ENCODE results near the gene GP9. TPM values are rescaled to one million over a fixed set of nuclear protein-coding genes. Genes with fewer than 3 reads are reported as not detected.
A peak's percentile ranks its signal among the peaks of the same experiment; 100 is the strongest.

GP9 gene
- polyA plus RNA-seq (ENCODE audit: insufficient read length) = 0.42 TPM

GRCh38 chr3:129060276-129061022 is at the start of gene GP9:
Gene GP9, plus strand, starts transcription at chr3:129060779. Its CDS starts 961 bp downstream, at chr3:129061740.
- DNase-seq (ENCODE audit: low read depth) = no peak

- no peak for DNase-seq (ENCODE audit: low read depth)
Measured at GRCh38 chr3:129013491-129013891, 47.1 kb upstream of the GP9 start.

GRCh38 chr3:129014148-129014547 is 46.4 kb upstream of the GP9 start:
- no peak for DNase-seq (ENCODE audit: low read depth)

GRCh38 chr3:129014793-129015345 is 45.7 kb upstream of the GP9 start:
- DNase-seq (ENCODE audit: low read depth) = no peak

- DNase-seq (ENCODE audit: low read depth) = no peak
Measured at GRCh38 chr3:129015388-129016105, 45.0 kb upstream of the GP9 start.

- DNase-seq (ENCODE audit: low read depth) = no peak
Measured at GRCh38 chr3:129016356-129016719, 44.2 kb upstream of the GP9 start.

GRCh38 chr3:129016720-129017483 is 43.7 kb upstream of the GP9 start:
- DNase-seq (ENCODE audit: low read depth) = no peak

- no peak for DNase-seq (ENCODE audit: low read depth)
Measured at GRCh38 chr3:129017484-129017899, 43.1 kb upstream of the GP9 start.

- DNase-seq (ENCODE audit: low read depth) = no peak
Measured at GRCh38 chr3:129018271-129018670, 42.3 kb upstream of the GP9 start.

GRCh38 chr3:129018751-129019150 is 41.8 kb upstream of the GP9 start:
- no peak for DNase-seq (ENCODE audit: low read depth)

- DNase-seq (ENCODE audit: low read depth) = no peak
Measured at GRCh38 chr3:129019266-129019665, 41.3 kb upstream of the GP9 start.

GRCh38 chr3:129020691-129021090 is 39.9 kb upstream of the GP9 start:
- no peak for DNase-seq (ENCODE audit: low read depth)

- DNase-seq (ENCODE audit: low read depth) = no peak
Measured at GRCh38 chr3:129021140-129021551, 39.4 kb upstream of the GP9 start.

GRCh38 chr3:129022114-129023007 is 38.2 kb upstream of the GP9 start:
- DNase-seq (ENCODE audit: low read depth) = peak; percentile 43

GRCh38 chr3:129023008-129023358 is 37.6 kb upstream of the GP9 start:
- no peak for DNase-seq (ENCODE audit: low read depth)

- no peak for DNase-seq (ENCODE audit: low read depth)
Measured at GRCh38 chr3:129023909-129024308, 36.7 kb upstream of the GP9 start.

GRCh38 chr3:129025108-129025507 is 35.5 kb upstream of the GP9 start:
- DNase-seq (ENCODE audit: low read depth) = no peak

GRCh38 chr3:129025691-129026435 is 34.7 kb upstream of the GP9 start:
- DNase-seq (ENCODE audit: low read depth) = peak; percentile 35

GRCh38 chr3:129026728-129027543 is 33.6 kb upstream of the GP9 start:
- DNase-seq (ENCODE audit: low read depth) = peak; percentile 68

- DNase-seq (ENCODE audit: low read depth) = no peak
Measured at GRCh38 chr3:129027544-129027880, 33.1 kb upstream of the GP9 start.
